Measurements from ENCODE around the gene BHLHE40.

DNA sequence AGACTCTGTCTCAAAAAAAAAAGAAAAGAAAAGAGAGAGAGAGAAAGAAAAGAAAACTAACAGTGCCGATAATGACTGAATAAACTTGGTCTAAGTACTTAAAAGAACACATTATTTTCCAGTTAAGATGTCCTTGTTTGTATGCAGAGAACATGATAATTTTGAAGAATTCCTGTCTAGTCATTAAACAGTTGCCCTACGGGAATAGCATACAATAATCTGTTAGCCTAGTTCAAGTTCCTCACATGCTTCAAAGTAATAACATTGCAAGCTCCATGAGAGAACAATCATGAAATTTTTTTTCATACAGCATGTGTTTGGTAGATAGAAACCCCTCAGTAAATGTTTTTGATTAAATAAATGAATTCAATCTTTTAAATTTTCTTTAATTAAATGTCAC, 23.1 kb upstream of the BHLHE40 start:
- TF ChIP-seq, protein P1, sequence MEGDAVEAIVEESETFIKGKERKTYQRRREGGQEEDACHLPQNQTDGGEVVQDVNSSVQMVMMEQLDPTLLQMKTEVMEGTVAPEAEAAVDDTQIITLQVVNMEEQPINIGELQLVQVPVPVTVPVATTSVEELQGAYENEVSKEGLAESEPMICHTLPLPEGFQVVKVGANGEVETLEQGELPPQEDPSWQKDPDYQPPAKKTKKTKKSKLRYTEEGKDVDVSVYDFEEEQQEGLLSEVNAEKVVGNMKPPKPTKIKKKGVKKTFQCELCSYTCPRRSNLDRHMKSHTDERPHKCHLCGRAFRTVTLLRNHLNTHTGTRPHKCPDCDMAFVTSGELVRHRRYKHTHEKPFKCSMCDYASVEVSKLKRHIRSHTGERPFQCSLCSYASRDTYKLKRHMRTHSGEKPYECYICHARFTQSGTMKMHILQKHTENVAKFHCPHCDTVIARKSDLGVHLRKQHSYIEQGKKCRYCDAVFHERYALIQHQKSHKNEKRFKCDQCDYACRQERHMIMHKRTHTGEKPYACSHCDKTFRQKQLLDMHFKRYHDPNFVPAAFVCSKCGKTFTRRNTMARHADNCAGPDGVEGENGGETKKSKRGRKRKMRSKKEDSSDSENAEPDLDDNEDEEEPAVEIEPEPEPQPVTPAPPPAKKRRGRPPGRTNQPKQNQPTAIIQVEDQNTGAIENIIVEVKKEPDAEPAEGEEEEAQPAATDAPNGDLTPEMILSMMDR (IDR thresholded peaks at IDR 0.05) = no peak
- no peak for TF ChIP-seq POLR2A (IDR thresholded peaks at IDR 0.05)
